ENCODE data around the gene RFC4. TPM values are rescaled to one million over a fixed set of nuclear protein-coding genes. Genes with fewer than 3 reads are reported as not detected.

The RFC4 gene
- total RNA-seq, 2 donors from 2014 or later = 13.6 to 17.3 TPM

DNA sequence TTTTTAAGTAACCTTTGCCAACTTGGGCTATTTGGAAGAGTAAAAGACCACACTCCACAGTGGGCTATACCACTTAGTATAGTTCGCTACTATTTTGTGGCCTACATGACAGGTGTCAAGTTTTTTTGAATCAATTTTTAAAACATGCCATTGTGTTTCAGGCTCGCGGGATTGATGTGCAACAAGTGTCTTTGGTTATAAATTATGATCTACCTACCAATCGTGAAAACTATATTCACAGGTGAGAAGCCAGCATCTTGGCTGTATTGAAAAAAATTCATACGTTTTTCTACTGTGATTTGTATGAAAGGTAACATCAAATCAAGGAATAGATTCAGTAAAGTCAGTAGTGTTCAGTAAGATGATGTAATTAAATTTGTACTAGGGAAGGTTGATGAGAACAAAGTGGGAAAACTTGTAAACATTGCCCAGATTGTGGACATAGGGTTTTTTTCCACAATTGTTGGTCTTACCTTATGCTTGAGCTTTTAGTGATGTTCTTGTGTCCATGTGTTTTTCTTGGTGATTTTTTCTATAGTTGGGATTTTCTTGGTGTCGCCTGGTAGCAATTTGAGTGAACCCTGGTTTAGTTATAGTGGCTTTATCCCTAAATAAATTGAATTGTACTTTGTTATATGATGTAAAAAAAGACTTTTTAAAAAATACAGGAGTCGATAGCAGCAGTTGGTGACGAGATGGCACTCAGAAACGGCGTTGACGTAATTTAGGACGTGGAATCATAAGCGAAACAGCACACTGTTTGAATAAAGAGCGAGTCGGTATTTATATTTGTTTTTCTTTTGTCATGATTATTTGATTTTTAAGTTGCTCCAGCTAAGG is 18.4 kb downstream of the RFC4 start:
- Histone ChIP-seq H3K4me1 (replicated peaks) (peaks cover 11% of the 10 kb centered on the region), H3K27me3 (replicated peaks; ENCODE audit: insufficient read depth) (no peaks in the 10 kb centered on the region), H3K4me3 (peak overlapping the region in 1 of 2 donors; percentile 3), H3K27ac (no peak overlapping the region), H3K36me3 (peaks cover 0 to 29% of the 10 kb centered on the region in 2 donors), H3K9me3 (no peaks in the 10 kb centered on the region)
- TF ChIP-seq POLR2A (IDR thresholded peaks at IDR 0.05) (no peak), POLR2AphosphoS5 (IDR thresholded peaks at IDR 0.05) (no peak)
- TF ChIP-seq, protein P1, sequence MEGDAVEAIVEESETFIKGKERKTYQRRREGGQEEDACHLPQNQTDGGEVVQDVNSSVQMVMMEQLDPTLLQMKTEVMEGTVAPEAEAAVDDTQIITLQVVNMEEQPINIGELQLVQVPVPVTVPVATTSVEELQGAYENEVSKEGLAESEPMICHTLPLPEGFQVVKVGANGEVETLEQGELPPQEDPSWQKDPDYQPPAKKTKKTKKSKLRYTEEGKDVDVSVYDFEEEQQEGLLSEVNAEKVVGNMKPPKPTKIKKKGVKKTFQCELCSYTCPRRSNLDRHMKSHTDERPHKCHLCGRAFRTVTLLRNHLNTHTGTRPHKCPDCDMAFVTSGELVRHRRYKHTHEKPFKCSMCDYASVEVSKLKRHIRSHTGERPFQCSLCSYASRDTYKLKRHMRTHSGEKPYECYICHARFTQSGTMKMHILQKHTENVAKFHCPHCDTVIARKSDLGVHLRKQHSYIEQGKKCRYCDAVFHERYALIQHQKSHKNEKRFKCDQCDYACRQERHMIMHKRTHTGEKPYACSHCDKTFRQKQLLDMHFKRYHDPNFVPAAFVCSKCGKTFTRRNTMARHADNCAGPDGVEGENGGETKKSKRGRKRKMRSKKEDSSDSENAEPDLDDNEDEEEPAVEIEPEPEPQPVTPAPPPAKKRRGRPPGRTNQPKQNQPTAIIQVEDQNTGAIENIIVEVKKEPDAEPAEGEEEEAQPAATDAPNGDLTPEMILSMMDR (IDR thresholded peaks at IDR 0.05) = no peak
- 70% methylated on average over 15 of the region's 15 CpGs for WGBS
- intact Hi-C loops (cut with DNase I) = loop anchor here (10.0 kb wide), 2 partner anchors 213 to 853 kb away; partner anchors contain the start of genes DNAJB11 and TRA2B
- DNase-seq (ENCODE audit: low spot score) = no peak

DNA sequence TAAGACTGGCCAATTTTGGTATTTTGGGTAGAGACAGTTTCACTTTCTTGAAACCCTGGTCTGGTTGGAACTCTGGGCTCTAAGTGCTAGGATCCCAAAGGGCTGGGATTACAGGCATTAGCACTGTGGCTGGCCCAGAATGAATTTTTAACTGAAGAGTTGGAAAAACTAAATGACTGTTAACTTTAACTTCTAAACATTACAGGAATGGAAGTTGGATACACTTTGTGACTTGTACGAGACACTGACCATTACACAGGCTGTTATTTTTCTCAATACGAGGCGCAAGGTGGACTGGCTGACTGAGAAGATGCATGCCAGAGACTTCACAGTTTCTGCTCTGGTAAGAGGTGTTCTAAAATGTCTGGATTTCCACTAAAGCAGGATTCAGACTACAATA is 19.4 kb downstream of the RFC4 start:
- intact Hi-C loops (cut with DNase I) = loop anchor here (10.0 kb wide), 2 partner anchors 212 to 852 kb away; partner anchors contain the start of genes DNAJB11 and TRA2B
- Histone ChIP-seq H3K4me3 (peak overlapping the region in 1 of 2 donors; percentile 3), H3K9me3 (no peaks in the 10 kb centered on the region), H3K4me1 (replicated peaks) (peaks cover 11% of the 10 kb centered on the region), H3K36me3 (peaks cover 0 to 29% of the 10 kb centered on the region in 2 donors), H3K27me3 (replicated peaks; ENCODE audit: insufficient read depth) (no peaks in the 10 kb centered on the region), H3K27ac (no peak overlapping the region)
- no peak for DNase-seq (ENCODE audit: low spot score)
- WGBS = 59% methylated on average over 3 of the region's 3 CpGs
- TF ChIP-seq POLR2A (IDR thresholded peaks at IDR 0.05) = no peak
- TF ChIP-seq POLR2AphosphoS5 (IDR thresholded peaks at IDR 0.05) = no peak
- TF ChIP-seq, protein P1 (IDR thresholded peaks at IDR 0.05) = no peak

DNA sequence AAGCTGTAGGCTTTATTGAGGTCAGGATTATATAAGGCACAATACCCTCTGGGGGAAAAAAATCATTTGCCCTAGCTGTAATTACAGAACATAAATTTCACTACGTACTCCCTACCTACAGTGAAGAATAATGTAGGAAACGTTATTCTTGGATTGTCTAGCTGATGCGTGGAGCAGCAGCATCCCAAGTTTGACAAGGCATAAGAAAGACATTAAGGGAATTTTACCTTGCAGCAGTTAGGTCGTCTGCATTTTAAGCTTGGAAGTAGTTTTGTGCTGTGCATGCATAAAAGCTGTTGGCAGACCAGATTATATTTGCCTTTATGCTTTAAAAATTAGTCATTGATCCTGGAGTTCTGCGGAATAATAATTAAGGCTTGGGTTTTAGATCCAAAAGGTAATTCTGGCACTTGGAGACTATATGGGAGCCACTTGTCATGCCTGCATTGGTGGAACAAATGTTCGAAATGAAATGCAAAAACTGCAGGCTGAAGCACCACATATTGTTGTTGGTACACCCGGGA is 20.7 kb downstream of the RFC4 start:
- WGBS = 24% methylated on average over 7 of the region's 7 CpGs
- peaks cover 11% of the 10 kb centered on the region for H3K4me1 ChIP-seq (replicated peaks)
- H3K27me3 ChIP-seq (replicated peaks; ENCODE audit: insufficient read depth) = no peaks in the 10 kb centered on the region
- no peaks in the 10 kb centered on the region for H3K9me3 ChIP-seq
- intact Hi-C loops (cut with DNase I) = loop anchor here (10.0 kb wide), 2 partner anchors 211 to 851 kb away; partner anchors contain the start of genes DNAJB11 and TRA2B
- TF ChIP-seq POLR2A (IDR thresholded peaks at IDR 0.05) = no peak
- TF ChIP-seq, protein P1 (IDR thresholded peaks at IDR 0.05) = no peak
- TF ChIP-seq POLR2AphosphoS5 (IDR thresholded peaks at IDR 0.05) = no peak
- H3K4me3 ChIP-seq = peak overlapping the region; percentile 78 to 88
- peak overlapping the region in 1 of 2 donors; percentile 99 for H3K27ac ChIP-seq
- peaks cover 0 to 29% of the 10 kb centered on the region in 2 donors for H3K36me3 ChIP-seq
- no peak for DNase-seq (ENCODE audit: low spot score)

DNA sequence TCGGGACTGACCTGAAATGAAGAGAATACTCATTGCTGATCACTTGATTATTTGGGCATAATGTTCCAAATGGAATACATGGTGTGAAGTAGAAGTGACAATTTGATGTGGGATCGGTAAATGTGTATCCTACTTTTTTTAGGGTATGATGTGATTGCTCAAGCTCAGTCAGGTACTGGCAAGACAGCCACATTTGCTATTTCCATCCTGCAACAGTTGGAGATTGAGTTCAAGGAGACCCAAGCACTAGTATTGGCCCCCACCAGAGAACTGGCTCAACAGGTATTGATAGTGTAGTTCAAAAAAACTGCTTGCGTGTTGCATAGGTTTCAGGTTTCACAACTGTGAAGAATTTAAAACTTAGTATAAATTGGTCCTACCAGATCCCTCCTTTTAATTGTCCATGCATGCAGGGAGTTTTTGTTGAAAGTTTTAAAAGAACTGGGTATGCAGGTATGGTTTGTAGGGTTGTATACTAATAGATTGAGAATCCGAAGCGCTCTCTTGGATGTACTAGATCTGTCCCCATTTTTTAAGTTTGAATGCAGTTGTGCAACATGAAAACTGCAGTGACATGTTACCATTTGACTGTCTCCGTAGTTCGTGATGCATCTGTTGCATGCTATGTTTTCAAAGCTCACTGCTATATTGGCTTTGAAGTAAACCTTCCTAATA is 21.3 kb downstream of the RFC4 start:
- TF ChIP-seq POLR2AphosphoS5 (IDR thresholded peaks at IDR 0.05) (no peak), POLR2A (IDR thresholded peaks at IDR 0.05) (no peak)
- TF ChIP-seq, protein P1 (IDR thresholded peaks at IDR 0.05) = no peak
- 19% methylated on average over 7 of the region's 7 CpGs for WGBS
- peak overlapping the region; percentile 78 to 88 for H3K4me3 ChIP-seq
- peaks cover 0 to 29% of the 10 kb centered on the region in 2 donors for H3K36me3 ChIP-seq
- H3K27ac ChIP-seq = peak overlapping the region; percentile 99
- intact Hi-C loops (cut with DNase I) = loop anchor here (10.0 kb wide), 2 partner anchors 210 to 850 kb away; partner anchors contain the start of genes DNAJB11 and TRA2B
- no peaks in the 10 kb centered on the region for H3K27me3 ChIP-seq (replicated peaks; ENCODE audit: insufficient read depth)
- no peak for DNase-seq (ENCODE audit: low spot score)
- H3K4me1 ChIP-seq (replicated peaks) = peaks cover 11% of the 10 kb centered on the region
- H3K9me3 ChIP-seq = no peaks in the 10 kb centered on the region
